NCI-H1694 treated with DMSO at 0.1 percent for 48 hours (cell line): ENCODE measurements around the gene ARHGAP28.

Source experiments
- DNase-seq: peaks from one replicate; lab custom pipeline; 2025; lab: John Stamatoyannopoulos, UW

ARHGAP28 gene

DNA sequence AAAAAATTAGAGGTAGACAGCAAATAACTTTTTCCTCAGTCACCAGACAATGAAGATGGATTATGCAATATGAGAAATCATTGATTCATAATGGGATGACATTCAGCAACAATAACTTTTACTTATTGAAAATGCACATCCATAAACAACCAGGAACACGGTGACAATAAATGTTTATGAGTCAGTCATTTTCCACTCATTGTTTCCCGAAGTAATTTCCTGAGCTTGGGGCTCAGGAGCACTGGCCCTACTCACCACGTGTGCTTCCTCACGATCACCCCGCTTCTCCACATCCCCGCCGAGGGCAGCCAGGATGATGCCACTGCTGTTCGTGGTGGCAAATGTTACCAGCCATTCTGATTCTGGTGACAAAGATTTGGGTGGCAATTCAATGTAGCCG is 231.8 kb downstream of the ARHGAP28 start:
- DNase-seq: no peak

DNA sequence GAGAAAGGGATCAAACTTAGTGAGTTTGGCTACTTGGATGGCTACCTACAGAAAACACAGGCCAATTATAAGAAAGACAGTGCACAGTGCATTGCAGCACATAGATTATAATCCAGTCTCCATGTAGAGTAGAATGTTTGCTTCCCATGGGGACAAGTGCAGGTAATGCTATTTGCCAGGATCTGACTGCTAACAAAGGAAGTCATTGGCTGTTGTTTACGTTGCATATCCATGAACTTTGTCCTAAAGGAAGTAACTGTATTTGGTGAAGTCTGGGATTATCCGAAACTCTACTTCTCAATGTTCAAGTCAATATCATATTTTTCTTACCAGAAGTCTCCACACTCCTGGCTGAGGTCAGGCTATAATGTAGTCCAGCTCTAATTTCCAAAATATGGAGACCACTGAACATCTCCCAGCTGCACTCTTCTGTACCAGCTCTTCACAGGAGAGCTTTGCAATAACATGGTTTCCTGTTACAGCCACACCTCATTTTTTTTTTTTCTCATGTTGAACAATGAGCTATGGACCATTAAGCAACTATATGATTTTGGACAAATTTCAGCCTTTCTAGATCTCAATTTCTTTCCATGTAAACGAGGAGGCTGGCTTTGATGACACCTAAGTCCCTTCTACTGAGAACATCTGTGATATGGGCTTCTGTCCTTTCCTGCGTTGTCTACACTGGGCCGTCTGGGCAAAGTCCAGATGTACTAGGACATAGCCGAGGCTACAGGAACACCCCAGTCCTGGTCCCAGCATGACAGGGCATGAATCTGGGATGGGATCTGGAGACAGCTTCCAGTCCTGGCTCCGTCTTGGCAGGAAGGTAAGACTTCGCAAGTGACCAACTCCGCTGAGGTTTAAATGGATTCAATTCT is 233.3 kb downstream of the ARHGAP28 start:
- no peak for DNase-seq

DNA sequence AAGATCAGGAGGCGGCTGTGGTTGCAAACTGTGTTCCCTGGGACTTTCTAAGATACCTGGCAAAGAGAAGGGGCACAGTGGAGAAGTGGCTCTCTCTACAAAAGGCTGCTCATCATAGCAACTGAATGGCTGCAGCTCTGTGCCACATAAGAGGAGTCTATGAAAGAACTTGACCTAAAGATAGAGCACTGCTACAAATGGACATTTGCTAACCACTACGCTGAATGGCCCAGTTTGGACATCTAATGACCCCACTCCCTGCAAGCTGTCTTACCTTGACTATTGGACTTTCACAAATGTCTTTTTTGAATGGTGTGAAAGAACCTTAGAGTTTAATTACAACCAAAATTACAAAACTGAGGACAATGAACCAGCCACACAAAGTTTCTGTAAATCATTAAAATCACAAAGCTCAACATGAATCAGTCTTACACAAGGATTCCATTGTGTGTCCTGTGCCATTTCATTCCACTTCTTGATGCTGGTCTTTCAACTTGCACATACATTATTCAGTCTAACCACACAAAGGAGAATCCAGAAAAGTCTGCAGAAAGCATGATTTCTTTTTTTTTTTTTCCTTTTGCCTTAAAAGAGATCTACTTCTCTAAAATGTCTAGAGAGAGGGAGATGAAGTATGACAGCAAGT is 234.1 kb downstream of the ARHGAP28 start:
- DNase-seq: no peak
